Stimulated activated CD8-positive, alpha-beta memory T cell treated with anti-CD3 and anti-CD28 coated beads, Interleukin-7, amount 100 ng/mL, for 24 hours (primary cell): ENCODE measurements around the gene MECR.
"Not testable (repeated sequence)": the region's sequence is repeated elsewhere in the genome, so short reads cannot be mapped to it uniquely, and the experiment has no call there.

Experiments used
- DNase-seq: peaks from one replicate; pipeline ENCODE4 v3.0.0-alpha.2; 2020; ENCODE audit warnings: low read depth

Gene MECR

GRCh38 chr1:29169976-29170375 is 60.8 kb downstream of the MECR start:
- no peak for DNase-seq

- DNase-seq: no peak
Measured at GRCh38 chr1:29167904-29168303, 62.8 kb downstream of the MECR start.

- DNase-seq: no peak
Measured at GRCh38 chr1:29166291-29166878, 64.3 kb downstream of the MECR start.

- DNase-seq: no peak
Measured at GRCh38 chr1:29164588-29164987, 66.1 kb downstream of the MECR start.

- DNase-seq: no peak
Measured at GRCh38 chr1:29162476-29163138, 68.1 kb downstream of the MECR start.

GRCh38 chr1:29162025-29162424 is 68.7 kb downstream of the MECR start:
- no peak for DNase-seq

- DNase-seq: no peak
Measured at GRCh38 chr1:29159773-29160172, 71.0 kb downstream of the MECR start.

- DNase-seq: no peak
Measured at GRCh38 chr1:29157269-29157601, 73.5 kb downstream of the MECR start.

- no peak for DNase-seq
Measured at GRCh38 chr1:29156543-29157268, 74.0 kb downstream of the MECR start.

- DNase-seq: no peak
Measured at GRCh38 chr1:29152046-29152805, 78.5 kb downstream of the MECR start.

- DNase-seq: not testable (repeated sequence)
Measured at GRCh38 chr1:29150346-29150745, 80.4 kb downstream of the MECR start.

- DNase-seq: no peak
Measured at GRCh38 chr1:29148656-29149491, 81.9 kb downstream of the MECR start.

- DNase-seq: no peak
Measured at GRCh38 chr1:29145739-29146437, 84.8 kb downstream of the MECR start.

GRCh38 chr1:29144178-29144577 is 86.6 kb downstream of the MECR start:
- no peak for DNase-seq

- no peak for DNase-seq
Measured at GRCh38 chr1:29142714-29143113, 88.0 kb downstream of the MECR start.
